Omental fat pad (tissue), 4 donors: Measurements from ENCODE around the gene KRT6A. TPM values are rescaled to one million over a fixed set of nuclear protein-coding genes. Genes with fewer than 3 reads are reported as not detected.
"Not testable (repeated sequence)": the region's sequence is repeated elsewhere in the genome, so short reads cannot be mapped to it uniquely, and the experiment has no call there.

Source experiments
- ATAC-seq: fragments of 150-250 bp; one replicate; pipeline ENCODE4 v1.9.1; 2016; ENCODE audit warnings: mild to moderate bottlenecking, moderate library complexity; ENCODE audit not compliant: low FRiP score
- DNase-seq: peaks from one replicate; pipeline ENCODE4 v3.0.0-alpha.2; 2019; ENCODE audit warnings: low spot score
- CTCF ChIP-seq, 3 donors: fragments of 450-650 bp; IDR thresholded peaks; one replicate each; pipeline ENCODE4 v1.5.1; 2016 to 2017; ENCODE audit warnings: antibody characterized with exemption in 3 of 3, mild to moderate bottlenecking in 3 of 3, moderate library complexity in 2 of 3
- total RNA-seq, 4 donors: library from RNA; depleted of rRNA; stranded (reverse); fragments of >200 nt; gene quantifications; one replicate each; pipeline ENCODE4 v1.1.0, GENCODE V29; 2016

Gene KRT6A
- total RNA-seq, 4 donors from 2014 or later: 3.3 to 40.7 (median 8.4) TPM

GRCh38 chr12:52461693-52462092, 31.4 kb downstream of the KRT6A start:
- no peak for ATAC-seq
- no peak for TF ChIP-seq CTCF (IDR thresholded peaks at IDR 0.05)

GRCh38 chr12:52458861-52459260, 34.2 kb downstream of the KRT6A start:
- no peak for TF ChIP-seq CTCF (IDR thresholded peaks at IDR 0.05)
- ATAC-seq (no peak), DNase-seq (no peak)

More at GRCh38 chr12:52461693-52462092, 31.4 kb downstream of the KRT6A start:
- DNase-seq: no peak

- ATAC-seq (no peak), DNase-seq (no peak)
- TF ChIP-seq CTCF (IDR thresholded peaks at IDR 0.05): no peak
Measured at GRCh38 chr12:52455821-52456220, 37.2 kb downstream of the KRT6A start.

- no peak for TF ChIP-seq CTCF (IDR thresholded peaks at IDR 0.05)
- DNase-seq (no peak), ATAC-seq (no peak)
Measured at GRCh38 chr12:52454411-52455201, 38.5 kb downstream of the KRT6A start.

- no peak for ATAC-seq
- no peak for TF ChIP-seq CTCF (IDR thresholded peaks at IDR 0.05)
- DNase-seq: no peak
Measured at GRCh38 chr12:52452101-52452500, 41.0 kb downstream of the KRT6A start, which contains the start of gene KRT6B. TSS of gene KRT6B (minus strand) at chr12:52452146. CDS start at chr12:52452078, 68 bp downstream.

GRCh38 chr12:52448228-52448627, 44.8 kb downstream of the KRT6A start:
- TF ChIP-seq CTCF (IDR thresholded peaks at IDR 0.05): no peak
- ATAC-seq (no peak), DNase-seq (no peak)

- DNase-seq, ATAC-seq: not testable (repeated sequence)
Measured at GRCh38 chr12:52447196-52447595, 45.9 kb downstream of the KRT6A start.
